GM12874 (cell line): Measurements from ENCODE around the gene RAX.

ENCODE experiments used
- CTCF ChIP-seq: IDR thresholded peaks from 2 replicates; pipeline ENCODE4 v1.5.1; 2011; ENCODE audit warnings: low read depth, mild to moderate bottlenecking, control low read depth, low read length, moderate library complexity; ENCODE audit not compliant: insufficient read depth

Gene RAX

GRCh38 chr18:59279722-59280121 is 6.5 kb upstream of the RAX start:
- TF ChIP-seq CTCF = no peak

- no peak for TF ChIP-seq CTCF
These were observed 5.9 kb upstream of the RAX start for GRCh38 chr18:59279193-59279592.

GRCh38 chr18:59278793-59279192 is 5.5 kb upstream of the RAX start:
- no peak for TF ChIP-seq CTCF

GRCh38 chr18:59276047-59276446 is 2.8 kb upstream of the RAX start:
- no peak for TF ChIP-seq CTCF

GRCh38 chr18:59275406-59275949 is 2.2 kb upstream of the RAX start:
- TF ChIP-seq CTCF = no peak

- TF ChIP-seq CTCF = no peak
These were observed 1.3 kb upstream of the RAX start for GRCh38 chr18:59274533-59274928.

GRCh38 chr18:59273759-59274532 is 692 bp upstream of the RAX start:
- TF ChIP-seq CTCF = no peak
